Calu3 (cell line): Measurements from ENCODE around the gene PKN2. TPM values are rescaled to one million over a fixed set of nuclear protein-coding genes. Genes with fewer than 3 reads are reported as not detected.

Experiments
- BruUV-seq: library from RNA; stranded (reverse); fragments of 400-500 nt; replicated peaks from 2 replicates; lab custom pipeline; 2021; lab: Mats Ljungman, UMichigan
- CTCF ChIA-PET: fragments of 300-600 bp; sonication (Branson Sonifier 250); formaldehyde crosslinking; loops from one replicate; lab custom pipeline; 2022; ENCODE audit warnings: antibody characterized with exemption; lab: Charles Lee
- DNase-seq: peaks from one replicate; pipeline ENCODE4 v3.0.0; 2022
- H3K27ac Mint-ChIP-seq: one replicate; pipeline ENCODE4 v1.8.0; 2022; ENCODE audit warnings: mixed read lengths; ENCODE audit not compliant: unreplicated experiment
- H3K27me3 Mint-ChIP-seq: one replicate; pipeline ENCODE4 v1.8.0; 2022; ENCODE audit warnings: mixed read lengths; ENCODE audit not compliant: unreplicated experiment
- H3K36me3 Mint-ChIP-seq: one replicate; pipeline ENCODE4 v1.8.0; 2022; ENCODE audit warnings: mild to moderate bottlenecking, moderate library complexity, mixed read lengths; ENCODE audit not compliant: insufficient read depth, unreplicated experiment
- H3K4me1 Mint-ChIP-seq: one replicate; pipeline ENCODE4 v1.8.0; 2022; ENCODE audit warnings: mild to moderate bottlenecking, low read depth, mixed read lengths; ENCODE audit not compliant: unreplicated experiment
- H3K4me3 Mint-ChIP-seq: one replicate; pipeline ENCODE4 v1.8.0; 2022; ENCODE audit warnings: mild to moderate bottlenecking, low read depth, moderate library complexity, mixed read lengths; ENCODE audit not compliant: unreplicated experiment
- H3K9me3 Mint-ChIP-seq: one replicate; pipeline ENCODE4 v1.8.0; 2022; ENCODE audit warnings: low read depth, mixed read lengths; ENCODE audit not compliant: unreplicated experiment
- intact Hi-C: fragments of 100-400 bp; cut with micrococcal nuclease; formaldehyde crosslinking; loops from one replicate; pipeline ENCODE4 v1.10.0; 2022; ENCODE audit not compliant: unreplicated experiment
- total RNA-seq: library from RNA; stranded (reverse); gene quantifications from 2 replicates; pipeline ENCODE4 v1.2.3, GENCODE V29; 2022
- TF ChIP-seq, protein P1 (sequence below): fragments of 200-600 bp; IDR thresholded peaks from one replicate; pipeline ENCODE4 v1.8.0; 2022; ENCODE audit warnings: antibody characterized with exemption; ENCODE audit not compliant: unreplicated experiment

PKN2 gene
- total RNA-seq, 1 experiment from 2014 or later, result 82.8 TPM

DNA sequence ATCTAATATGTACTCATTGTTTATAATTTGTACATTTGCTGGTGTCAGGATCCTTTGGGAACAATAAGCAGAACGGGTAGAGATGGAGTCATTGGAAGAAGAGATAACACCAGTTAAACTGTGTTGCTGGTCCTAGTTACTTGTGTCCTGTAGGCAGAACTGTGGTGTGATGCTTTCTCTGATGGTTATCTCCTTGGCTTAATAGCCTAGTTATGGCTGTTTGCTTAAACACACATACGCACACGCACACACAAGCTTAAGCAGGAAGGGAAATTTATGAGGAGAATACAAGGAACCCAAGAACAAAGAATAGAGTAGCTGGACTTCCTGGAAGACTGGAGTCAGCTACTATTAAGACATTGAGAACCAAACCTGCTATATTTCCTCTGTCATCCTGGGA, 5.7 kb upstream of the PKN2 start:
- intact Hi-C loops, result no loop called here
- CTCF ChIA-PET, result no interaction called here
- H3K9me3 Mint-ChIP-seq, result no peaks in the 10 kb centered on the region
- H3K4me1 Mint-ChIP-seq, result peaks cover 7% of the 10 kb centered on the region
- no peak for DNase-seq
- H3K4me3 Mint-ChIP-seq, result no peak overlapping the region
- no peak overlapping the region for H3K27ac Mint-ChIP-seq
- TF ChIP-seq, protein P1, sequence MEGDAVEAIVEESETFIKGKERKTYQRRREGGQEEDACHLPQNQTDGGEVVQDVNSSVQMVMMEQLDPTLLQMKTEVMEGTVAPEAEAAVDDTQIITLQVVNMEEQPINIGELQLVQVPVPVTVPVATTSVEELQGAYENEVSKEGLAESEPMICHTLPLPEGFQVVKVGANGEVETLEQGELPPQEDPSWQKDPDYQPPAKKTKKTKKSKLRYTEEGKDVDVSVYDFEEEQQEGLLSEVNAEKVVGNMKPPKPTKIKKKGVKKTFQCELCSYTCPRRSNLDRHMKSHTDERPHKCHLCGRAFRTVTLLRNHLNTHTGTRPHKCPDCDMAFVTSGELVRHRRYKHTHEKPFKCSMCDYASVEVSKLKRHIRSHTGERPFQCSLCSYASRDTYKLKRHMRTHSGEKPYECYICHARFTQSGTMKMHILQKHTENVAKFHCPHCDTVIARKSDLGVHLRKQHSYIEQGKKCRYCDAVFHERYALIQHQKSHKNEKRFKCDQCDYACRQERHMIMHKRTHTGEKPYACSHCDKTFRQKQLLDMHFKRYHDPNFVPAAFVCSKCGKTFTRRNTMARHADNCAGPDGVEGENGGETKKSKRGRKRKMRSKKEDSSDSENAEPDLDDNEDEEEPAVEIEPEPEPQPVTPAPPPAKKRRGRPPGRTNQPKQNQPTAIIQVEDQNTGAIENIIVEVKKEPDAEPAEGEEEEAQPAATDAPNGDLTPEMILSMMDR, result no peak
- H3K36me3 Mint-ChIP-seq, result peaks cover 10% of the 10 kb centered on the region
- no peaks in the 10 kb centered on the region for H3K27me3 Mint-ChIP-seq
- BruUV-seq, result no TSS peak

DNA sequence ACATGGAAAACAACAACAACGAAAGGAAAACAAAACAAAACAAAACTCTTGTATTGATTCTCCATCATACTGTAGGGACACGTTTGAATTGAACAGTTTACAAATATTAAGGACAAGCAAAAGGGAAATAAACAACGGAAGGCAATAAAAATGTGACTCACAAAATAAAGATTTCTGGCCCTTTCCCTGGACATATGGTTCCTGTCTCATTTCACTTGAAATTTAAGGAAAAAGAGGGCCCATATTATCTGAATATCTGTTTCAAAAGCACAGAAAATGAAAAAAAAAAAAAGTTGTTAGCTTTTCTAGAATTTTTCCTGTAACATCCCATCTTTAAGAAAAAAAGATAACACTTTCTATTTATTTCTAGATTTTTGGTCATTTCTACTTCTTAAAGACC, 3.6 kb upstream of the PKN2 start:
- Mint-ChIP-seq H3K4me1 (peaks cover 7% of the 10 kb centered on the region), H3K4me3 (no peak overlapping the region), H3K27me3 (no peaks in the 10 kb centered on the region), H3K36me3 (peaks cover 31% of the 10 kb centered on the region), H3K27ac (no peak overlapping the region), H3K9me3 (no peaks in the 10 kb centered on the region)
- intact Hi-C loops, result no loop called here
- no peak for DNase-seq
- CTCF ChIA-PET, result interaction anchor here (0.6 kb wide), 1 partner anchor 30 kb away, joined by 4 read pairs; no protein-coding TSS in a partner anchor
- BruUV-seq, result no TSS peak
- TF ChIP-seq, protein P1, result no peak

DNA sequence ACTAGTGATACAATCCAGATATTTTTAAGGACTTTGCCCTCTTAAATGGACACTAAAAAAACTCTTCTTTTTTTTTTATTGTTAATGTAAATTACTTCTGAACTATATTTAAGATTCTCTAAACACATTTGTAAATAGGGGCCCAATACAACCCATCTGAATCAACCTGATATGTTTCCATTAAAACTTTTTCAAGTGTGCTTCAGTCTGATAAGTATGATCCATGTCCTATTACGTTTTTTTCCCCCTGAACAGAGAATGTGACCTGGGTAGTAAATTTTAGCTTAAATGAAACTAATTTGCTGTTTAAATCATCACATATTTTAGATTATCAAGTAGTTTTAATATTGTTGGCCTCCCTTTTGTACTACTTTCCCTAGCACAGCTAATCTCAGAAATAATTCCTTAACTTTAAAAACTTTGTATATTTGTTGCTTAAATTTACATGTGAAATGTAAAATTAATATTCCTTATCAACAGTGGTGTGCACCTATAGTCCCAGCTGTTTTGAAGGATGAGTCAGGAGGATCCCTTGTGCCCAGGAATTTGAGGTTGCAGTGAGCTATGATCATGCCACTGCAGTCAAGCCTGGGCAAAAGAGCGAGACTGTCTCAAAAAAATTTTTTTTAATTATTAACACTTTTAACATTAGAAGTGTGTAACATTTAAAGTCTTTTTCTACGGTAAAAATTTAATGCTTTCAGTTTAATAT, 3.0 kb upstream of the PKN2 start:
- DNase-seq, result no peak
- Mint-ChIP-seq H3K27ac (no peak overlapping the region), H3K9me3 (no peaks in the 10 kb centered on the region), H3K27me3 (no peaks in the 10 kb centered on the region), H3K36me3 (peaks cover 34% of the 10 kb centered on the region), H3K4me1 (peaks cover 7% of the 10 kb centered on the region), H3K4me3 (no peak overlapping the region)
- BruUV-seq, result no TSS peak
- CTCF ChIA-PET, result no interaction called here
- TF ChIP-seq, protein P1, result no peak
- intact Hi-C loops, result no loop called here

DNA sequence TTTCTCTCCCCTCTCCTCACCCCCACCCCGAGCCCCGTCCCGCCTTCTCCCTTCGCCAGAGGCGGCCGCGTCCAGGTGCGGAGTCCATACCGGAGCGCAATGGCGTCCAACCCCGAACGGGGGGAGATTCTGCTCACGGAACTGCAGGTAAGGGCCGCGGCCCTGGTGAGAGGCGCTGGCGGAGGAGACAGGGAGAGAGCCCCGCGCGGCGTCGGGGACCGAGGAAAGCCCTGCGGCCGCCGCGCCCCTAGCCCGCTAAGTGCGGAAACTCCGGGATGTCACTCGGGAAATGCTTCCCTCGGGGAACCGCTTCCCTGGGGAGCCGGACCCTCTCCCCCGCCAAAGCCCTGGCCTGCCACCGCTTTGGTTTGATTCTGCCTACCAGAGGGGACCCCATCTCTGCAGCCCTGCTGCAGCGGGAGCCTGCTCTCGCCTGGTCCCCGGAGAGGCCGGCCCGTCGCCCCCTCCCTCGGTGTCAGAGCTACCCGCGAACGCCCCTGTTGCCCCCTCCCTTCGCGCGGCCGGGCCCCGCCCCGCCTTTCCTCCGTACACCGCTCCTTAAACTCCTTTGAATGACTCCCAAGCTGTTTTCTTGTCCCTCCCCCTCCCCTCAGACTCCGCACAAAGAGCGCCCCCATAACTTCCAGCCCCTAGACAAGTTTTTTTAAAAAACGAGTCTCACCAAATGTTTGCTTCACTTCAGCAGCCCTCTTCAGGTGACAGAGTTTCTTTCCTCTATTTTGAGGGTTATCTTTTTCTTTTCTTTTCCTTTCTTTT, 597 bp downstream of the PKN2 start:
- TF ChIP-seq, protein P1, result no peak
- Mint-ChIP-seq H3K36me3 (peaks cover 43% of the 10 kb centered on the region), H3K27me3 (no peaks in the 10 kb centered on the region), H3K9me3 (no peaks in the 10 kb centered on the region), H3K4me3 (peak overlapping the region; percentile 88), H3K27ac (peak overlapping the region; percentile 86), H3K4me1 (no peaks in the 10 kb centered on the region)
- CTCF ChIA-PET, result interaction anchor here (0.6 to 3.6 kb wide), 12 partner anchors 10 to 1706 kb away, joined by 3 to 17 read pairs (median 3); no protein-coding TSS in a partner anchor
- no TSS peak for BruUV-seq
- intact Hi-C loops, result no loop called here
- peak; percentile 77 for DNase-seq
